ENCODE measurements around the gene TXNDC9. TPM values are rescaled to one million over a fixed set of nuclear protein-coding genes. Genes with fewer than 3 reads are reported as not detected.
"Not testable (repeated sequence)": the region's sequence is repeated elsewhere in the genome, so short reads cannot be mapped to it uniquely, and the experiment has no call there.

TXNDC9 gene
- total RNA-seq, 1 donor from 2014 or later: 32.7 TPM

DNA sequence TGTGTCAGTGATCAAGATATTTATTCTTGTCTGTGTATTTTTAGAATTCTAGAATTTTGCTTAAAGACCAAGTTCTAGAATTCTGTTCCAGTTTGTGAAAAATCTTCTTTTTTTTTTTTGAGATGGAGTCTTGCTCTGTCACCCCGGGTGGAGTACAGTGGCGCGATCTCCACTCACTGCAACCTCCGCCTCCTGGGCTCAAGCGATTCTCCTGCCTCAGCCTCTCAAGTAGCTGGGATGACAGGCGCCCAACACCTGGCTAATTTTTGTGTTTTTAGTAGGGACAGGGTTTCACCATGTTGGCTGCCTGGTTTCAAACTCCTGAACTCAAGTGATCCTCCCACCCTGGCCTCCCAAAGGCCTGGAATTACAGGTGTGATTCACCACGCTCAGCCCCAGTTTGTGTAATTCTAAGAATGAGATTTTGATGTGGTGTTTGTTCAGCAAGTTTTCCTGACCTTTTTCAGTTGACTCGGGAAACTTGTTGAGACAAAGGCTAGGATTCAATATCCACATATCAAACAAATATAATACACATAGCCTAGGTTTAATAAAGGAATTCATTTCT lies 4.6 kb upstream of the TXNDC9 start:
- Mint-ChIP-seq H3K27ac (peak overlapping the region; percentile 29), H3K36me3 (ENCODE audit: insufficient read depth) (no peaks in the 10 kb centered on the region), H3K4me3 (ENCODE audit: low read depth) (no peak overlapping the region), H3K9me3 (ENCODE audit: low read depth) (no peaks in the 10 kb centered on the region), H3K4me1 (ENCODE audit: low read depth) (peaks cover 3% of the 10 kb centered on the region), H3K27me3 (no peaks in the 10 kb centered on the region)
- no peak for TF ChIP-seq CTCF (IDR thresholded peaks at IDR 0.05; ENCODE audit: unreplicated experiment)
- DNase-seq (ENCODE audit: low spot score, unreplicated experiment): no peak

DNA sequence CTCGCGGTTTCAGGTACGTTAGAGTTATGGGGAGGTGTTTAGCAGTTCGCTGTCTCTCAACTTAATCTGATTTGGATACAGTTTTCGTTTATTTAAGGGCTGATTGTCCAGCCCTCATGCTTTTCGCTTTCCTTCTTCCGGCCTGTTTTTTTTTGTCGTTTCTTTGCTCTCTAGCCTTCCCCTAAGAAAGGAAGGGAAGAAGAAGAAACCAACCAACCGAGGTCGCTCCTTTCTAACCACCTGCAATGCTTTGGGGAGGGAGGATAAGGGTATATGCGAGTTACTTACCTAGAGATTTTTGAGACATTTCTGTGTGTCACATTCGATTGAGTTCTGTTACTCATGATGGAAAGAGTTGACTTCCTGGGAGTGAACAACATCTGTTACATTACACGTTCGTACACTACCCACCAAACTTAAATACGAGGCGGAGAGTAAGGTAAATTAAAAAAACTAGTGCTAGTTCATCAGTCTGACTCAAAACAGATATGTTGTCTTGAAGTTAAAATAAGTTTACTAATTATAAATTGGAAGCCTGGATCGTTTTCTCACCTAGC lies 2.0 kb upstream of the TXNDC9 start:
- H3K9me3 Mint-ChIP-seq (ENCODE audit: low read depth): no peaks in the 10 kb centered on the region
- no peaks in the 10 kb centered on the region for H3K36me3 Mint-ChIP-seq (ENCODE audit: insufficient read depth)
- H3K4me3 Mint-ChIP-seq (ENCODE audit: low read depth): no peak overlapping the region
- DNase-seq (ENCODE audit: low spot score, unreplicated experiment): no peak
- TF ChIP-seq CTCF (IDR thresholded peaks at IDR 0.05; ENCODE audit: unreplicated experiment): no peak
- H3K27ac Mint-ChIP-seq: no peak overlapping the region
- H3K4me1 Mint-ChIP-seq (ENCODE audit: low read depth): peaks cover 12% of the 10 kb centered on the region
- no peaks in the 10 kb centered on the region for H3K27me3 Mint-ChIP-seq

DNA sequence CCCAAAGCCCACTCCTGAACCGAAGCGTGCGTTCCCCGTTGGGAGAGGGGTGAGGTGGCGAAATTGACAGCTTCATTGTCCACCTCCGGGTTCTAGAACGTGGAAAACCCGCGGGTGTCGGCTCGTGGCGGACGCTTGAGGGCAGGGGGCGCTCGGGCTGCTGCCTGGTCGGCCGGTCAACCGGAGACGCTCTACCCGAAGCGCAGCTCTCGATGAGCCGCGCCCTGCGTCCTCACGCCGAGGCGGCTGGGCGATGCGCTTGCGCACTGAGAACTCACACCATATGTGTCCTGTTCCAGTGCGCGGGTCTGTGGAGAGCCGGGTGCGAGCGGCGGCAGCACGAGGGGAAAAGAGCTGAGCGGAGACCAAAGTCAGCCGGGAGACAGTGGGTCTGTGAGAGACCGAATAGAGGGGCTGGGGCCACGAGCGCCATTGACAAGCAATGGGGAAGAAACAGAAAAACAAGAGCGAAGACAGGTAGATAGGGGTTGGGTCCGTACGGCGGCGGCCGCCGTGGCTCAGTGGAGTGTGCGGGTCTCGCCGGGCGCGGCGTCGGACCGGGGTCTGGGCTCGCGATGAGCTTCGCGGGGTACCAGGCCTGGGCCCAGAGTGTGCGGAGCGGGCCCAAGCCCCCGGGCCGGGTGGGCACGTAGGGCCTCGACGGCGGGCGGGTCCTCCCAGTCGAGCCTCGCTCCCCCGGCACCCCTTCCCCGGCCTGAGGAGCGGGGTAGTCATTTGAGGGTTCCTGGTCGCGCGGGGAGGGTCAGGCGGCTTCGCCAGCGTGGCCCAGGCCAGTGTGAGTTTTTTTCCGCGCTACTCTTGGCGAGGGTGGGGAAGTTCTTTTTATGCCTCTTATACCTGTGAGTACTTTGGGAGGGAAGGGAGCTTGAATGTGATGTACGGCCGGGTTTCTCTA lies 1.2 kb upstream of the TXNDC9 start, which contains the start of gene EIF5B:
Gene EIF5B, plus strand, starts transcription at position 277 of the 916 bp plus-strand sequence. Its CDS starts 166 bp downstream, at position 443.
- TF ChIP-seq CTCF (IDR thresholded peaks at IDR 0.05; ENCODE audit: unreplicated experiment): peak; percentile 65
- H3K4me3 Mint-ChIP-seq (ENCODE audit: low read depth): no peak within 1 kb of the TSS
- H3K27me3 Mint-ChIP-seq: no peaks in the 10 kb centered on the region
- peak; percentile 91 for DNase-seq (ENCODE audit: low spot score, unreplicated experiment)
- H3K9me3 Mint-ChIP-seq (ENCODE audit: low read depth): no peaks in the 10 kb centered on the region
- no peak within 1 kb of the TSS for H3K27ac Mint-ChIP-seq
- peaks cover 12% of the 10 kb centered on the region for H3K4me1 Mint-ChIP-seq (ENCODE audit: low read depth)
- H3K36me3 Mint-ChIP-seq (ENCODE audit: insufficient read depth): peaks cover 3% of the 10 kb centered on the region

GRCh38 chr2:99336804-99337112 lies 625 bp upstream of the TXNDC9 start:
- Mint-ChIP-seq H3K9me3 (ENCODE audit: low read depth) (no peaks in the 10 kb centered on the region), H3K4me1 (ENCODE audit: low read depth) (peaks cover 11% of the 10 kb centered on the region), H3K36me3 (ENCODE audit: insufficient read depth) (peaks cover 3% of the 10 kb centered on the region), H3K27me3 (no peaks in the 10 kb centered on the region), H3K27ac (no peak overlapping the region), H3K4me3 (ENCODE audit: low read depth) (no peak overlapping the region)
- DNase-seq (ENCODE audit: low spot score, unreplicated experiment): no peak
- no peak for TF ChIP-seq CTCF (IDR thresholded peaks at IDR 0.05; ENCODE audit: unreplicated experiment)

- no peaks in the 10 kb centered on the region for H3K9me3 Mint-ChIP-seq (ENCODE audit: low read depth)
- H3K36me3 Mint-ChIP-seq (ENCODE audit: insufficient read depth): peaks cover 24% of the 10 kb centered on the region
- no peak overlapping the region for H3K4me3 Mint-ChIP-seq (ENCODE audit: low read depth)
- H3K4me1 Mint-ChIP-seq (ENCODE audit: low read depth): no peaks in the 10 kb centered on the region
- no peaks in the 10 kb centered on the region for H3K27me3 Mint-ChIP-seq
- DNase-seq (ENCODE audit: low spot score, unreplicated experiment): no peak
- no peak for TF ChIP-seq CTCF (IDR thresholded peaks at IDR 0.05; ENCODE audit: unreplicated experiment)
- no peak overlapping the region for H3K27ac Mint-ChIP-seq
Observed at GRCh38 chr2:99325384-99325783, 10.7 kb downstream of the TXNDC9 start.

DNA sequence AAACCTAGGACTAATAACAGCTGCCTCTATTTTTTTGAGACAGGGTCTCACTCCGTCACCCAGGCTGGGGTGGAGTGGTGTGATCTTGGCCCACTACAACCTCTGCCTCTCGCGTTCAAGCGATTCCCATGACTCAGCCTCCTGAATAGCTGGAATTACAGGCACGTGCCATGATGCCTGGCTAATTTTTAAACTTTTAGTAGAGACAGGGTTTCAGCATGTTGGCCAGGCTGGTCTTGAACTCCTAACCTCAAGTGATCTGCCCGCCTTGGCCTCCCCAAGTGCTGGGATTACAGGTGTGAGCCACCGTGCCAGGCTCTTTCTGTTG lies 18.3 kb downstream of the TXNDC9 start:
- H3K27me3 Mint-ChIP-seq; DNase-seq (ENCODE audit: low spot score, unreplicated experiment); H3K4me1 Mint-ChIP-seq (ENCODE audit: low read depth); H3K4me3 Mint-ChIP-seq (ENCODE audit: low read depth); H3K27ac Mint-ChIP-seq; H3K9me3 Mint-ChIP-seq (ENCODE audit: low read depth): not testable (repeated sequence)
- H3K36me3 Mint-ChIP-seq (ENCODE audit: insufficient read depth): peaks cover 18% of the 10 kb centered on the region
